SU-DHL-6 (cell line): ENCODE results near the gene ZHX3.

Experiments
- H2AFZ ChIP-seq: fragments of 200-600 bp; sonication (generic); 2 replicates; pipeline ENCODE4 v1.6.1; 2014; ENCODE audit warnings: low read depth, mild to moderate bottlenecking, moderate library complexity, mixed read lengths, antibody characterized with exemption, low read length; ENCODE audit not compliant: severe bottlenecking
- H3F3A ChIP-seq: fragments of 200-600 bp; shearing (Covaris generic); 2 replicates; pipeline ENCODE4 v1.6.0; 2016; ENCODE audit warnings: antibody characterized with exemption, mild to moderate bottlenecking; ENCODE audit not compliant: insufficient read depth
- H3K27ac ChIP-seq: fragments of 200-600 bp; sonication (generic); 2 replicates; pipeline ENCODE4 v1.5.1; 2016; ENCODE audit warnings: low read depth, mild to moderate bottlenecking, low read length, moderate library complexity, mixed read lengths
- H3K27me3 ChIP-seq: fragments of 200-600 bp; sonication (generic), shearing (Covaris generic); 2 replicates; pipeline ENCODE4 v1.6.0; 2014; ENCODE audit warnings: mild to moderate bottlenecking, low read length
- H3K36me3 ChIP-seq: fragments of 200-600 bp; sonication (generic); 2 replicates; pipeline ENCODE4 v1.6.1; 2014; ENCODE audit warnings: mild to moderate bottlenecking, low read length, mixed read lengths
- H3K4me2 ChIP-seq: fragments of 300-600, 200-600 bp; shearing (Covaris generic), sonication (generic); 2 replicates; pipeline ENCODE4 v1.6.0; 2014; ENCODE audit warnings: low read length, low read depth, mild to moderate bottlenecking; ENCODE audit not compliant: poor library complexity, severe bottlenecking
- H3K4me3 ChIP-seq: fragments of 200-600 bp; sonication (generic); 2 replicates; pipeline ENCODE4 v1.5.1; 2014; ENCODE audit warnings: antibody characterized with exemption, low read length, mild to moderate bottlenecking, mixed read lengths; ENCODE audit not compliant: insufficient read depth, poor library complexity, severe bottlenecking
- H3K79me2 ChIP-seq: fragments of 200-600 bp; sonication (generic); 2 replicates; pipeline ENCODE4 v1.6.1; 2014; ENCODE audit warnings: mild to moderate bottlenecking, low read length, moderate library complexity; ENCODE audit not compliant: insufficient read depth
- H3K9ac ChIP-seq: fragments of 200-600 bp; sonication (generic); 2 replicates; pipeline ENCODE4 v1.7.0; 2014; ENCODE audit warnings: mild to moderate bottlenecking, low read length
- H3K9me2 ChIP-seq: fragments of 200-600 bp; sonication (generic); replicated peaks from 2 replicates; pipeline ENCODE4 v1.6.1; 2014; ENCODE audit warnings: low read length; ENCODE audit not compliant: insufficient read depth
- H3K9me3 ChIP-seq: fragments of 200-600 bp; sonication (generic); 2 replicates; pipeline ENCODE4 v1.6.1; 2014; ENCODE audit warnings: low read length, mixed read lengths; ENCODE audit not compliant: insufficient read depth
- H4K20me1 ChIP-seq: fragments of 200-600 bp; sonication (generic); 2 replicates; pipeline ENCODE4 v1.6.1; 2014; ENCODE audit warnings: low read depth, mild to moderate bottlenecking, antibody characterized with exemption, low read length, moderate library complexity, mixed read lengths
- CTCF ChIP-seq: fragments of 200-600 bp; sonication (generic); IDR thresholded peaks from one replicate; pipeline ENCODE4 v1.5.1; 2017; ENCODE audit warnings: antibody characterized with exemption, mild to moderate bottlenecking, low read length, moderate library complexity; ENCODE audit not compliant: insufficient read depth, poor library complexity, severe bottlenecking
- EZH2phosphoT487 ChIP-seq: fragments of 200-600 bp; sonication (generic), shearing (Covaris generic); conservative IDR thresholded peaks from 2 replicates; pipeline ENCODE4 v1.6.1; 2018; ENCODE audit warnings: mild to moderate bottlenecking, antibody characterized with exemption, low read length, moderate library complexity, mixed read lengths

ZHX3 gene

GRCh38 chr20:41276317-41276751 lies 41.2 kb downstream of the ZHX3 start:
- Histone ChIP-seq H3K27ac (no peak overlapping the region), H3K27me3 (no peaks in the 10 kb centered on the region), H3K9me3 (no peaks in the 10 kb centered on the region), H3K36me3 (no peaks in the 10 kb centered on the region), H3K9me2 (no peaks in the 10 kb centered on the region), H3K79me2 (no peaks in the 10 kb centered on the region), H3F3A (no peaks in the 10 kb centered on the region), H3K9ac (no peak overlapping the region), H3K4me2 (no peak overlapping the region), H3K4me3 (no peak overlapping the region), H2AFZ (no peak overlapping the region), H4K20me1 (no peaks in the 10 kb centered on the region)
- TF ChIP-seq EZH2phosphoT487 (no peak), CTCF (no peak)

GRCh38 chr20:41275301-41275731 lies 42.2 kb downstream of the ZHX3 start:
- Histone ChIP-seq H3K36me3 (no peaks in the 10 kb centered on the region), H3K9me2 (no peaks in the 10 kb centered on the region), H3K9me3 (no peaks in the 10 kb centered on the region), H4K20me1 (no peaks in the 10 kb centered on the region), H3F3A (no peaks in the 10 kb centered on the region), H2AFZ (no peak overlapping the region), H3K27ac (no peak overlapping the region), H3K4me3 (no peak overlapping the region), H3K27me3 (no peaks in the 10 kb centered on the region), H3K4me2 (no peak overlapping the region), H3K9ac (no peak overlapping the region), H3K79me2 (no peaks in the 10 kb centered on the region)
- no peak for TF ChIP-seq CTCF
- no peak for TF ChIP-seq EZH2phosphoT487

GRCh38 chr20:41274152-41274551 lies 43.4 kb downstream of the ZHX3 start:
- Histone ChIP-seq H4K20me1 (no peaks in the 10 kb centered on the region), H3F3A (no peaks in the 10 kb centered on the region), H3K27ac (no peak overlapping the region), H3K4me2 (no peak overlapping the region), H2AFZ (no peak overlapping the region), H3K36me3 (no peaks in the 10 kb centered on the region), H3K27me3 (no peaks in the 10 kb centered on the region), H3K9ac (no peak overlapping the region), H3K79me2 (no peaks in the 10 kb centered on the region), H3K9me2 (no peaks in the 10 kb centered on the region), H3K4me3 (no peak overlapping the region), H3K9me3 (no peaks in the 10 kb centered on the region)
- no peak for TF ChIP-seq CTCF
- TF ChIP-seq EZH2phosphoT487, result no peak

GRCh38 chr20:41273445-41273844 lies 44.1 kb downstream of the ZHX3 start:
- Histone ChIP-seq H4K20me1 (no peaks in the 10 kb centered on the region), H3K27me3 (no peaks in the 10 kb centered on the region), H3K4me2 (no peak overlapping the region), H3K9me2 (no peaks in the 10 kb centered on the region), H3K36me3 (no peaks in the 10 kb centered on the region), H3K27ac (no peak overlapping the region), H2AFZ (no peak overlapping the region), H3F3A (no peaks in the 10 kb centered on the region), H3K79me2 (no peaks in the 10 kb centered on the region), H3K4me3 (no peak overlapping the region), H3K9me3 (no peaks in the 10 kb centered on the region), H3K9ac (no peak overlapping the region)
- no peak for TF ChIP-seq EZH2phosphoT487
- no peak for TF ChIP-seq CTCF
